K562 (cell line): ENCODE data around the gene TEX13B. TPM values are rescaled to one million over a fixed set of nuclear protein-coding genes. Genes with fewer than 3 reads are reported as not detected.

ENCODE experiments used
- ATAC-seq: fragments of 200-7000 bp; cut with Tn5 transposase; 3 replicates; pipeline ENCODE4 v1.9.1; 2020; ENCODE audit warnings: moderate library complexity
- BruUV-seq: library from RNA; stranded (reverse); fragments of 400-500 nt; replicated peaks from 2 replicates; lab custom pipeline; 2021; lab: Mats Ljungman, UMichigan
- CTCF ChIA-PET: fragments of 300-600 bp; formaldehyde crosslinking; extraction: SDS; loops from one replicate; lab custom pipeline; 2021; ENCODE audit warnings: low intra/inter-chr PET ratio; lab: Yijun Ruan, JAX
- POLR2A ChIA-PET: fragments of 300-600, 350-650 bp; sonication (Branson Sonifier 250); formaldehyde crosslinking; extraction: SDS; loops from one replicate; lab custom pipeline; 2021; ENCODE audit warnings: antibody characterized with exemption, inconsistent platforms; lab: Yijun Ruan, JAX
- DNase-seq, 4 experiments: peaks; one replicate each; pipeline versions ENCODE4 v3.0.0 to v3.0.0-alpha.2; 2011 to 2018; ENCODE audit warnings: low spot score in 3 of 4, mixed read lengths in 3 of 4; ENCODE audit errors: extremely low read depth in 1 of 4
- FAIRE-seq: peaks from 2 replicates; lab custom pipeline; 2011; peaks lifted over from hg19 to GRCh38; lab: Jason Lieb, UNC
- H2AFZ ChIP-seq: 2 replicates; pipeline ENCODE4 v1.6.0; 2011; ENCODE audit warnings: low read depth, low read length, control low read depth, inconsistent platforms
- H3K27ac ChIP-seq: fragments of 200-600 bp; 3 replicates; pipeline ENCODE4 v1.8.0; 2011; ENCODE audit warnings: low read depth, mild to moderate bottlenecking, control low read depth, inconsistent platforms, low read length, moderate library complexity, mixed read lengths; ENCODE audit errors: extremely low read depth
- H3K27me3 ChIP-seq, 2 experiments: fragments of 300-600 bp in 1 of 2; 2 replicates in 1 of 2; 3 replicates in 1 of 2; pipeline versions ENCODE4 v1.6.0 to v1.8.0; 2011; ENCODE audit warnings: inconsistent platforms in 2 of 2, low read length in 2 of 2, mild to moderate bottlenecking in 1 of 2, mixed read lengths in 1 of 2, moderate library complexity in 1 of 2; ENCODE audit not compliant: control insufficient read depth in 2 of 2, insufficient read depth in 2 of 2
- H3K36me3 ChIP-seq: fragments of 300-600 bp; 3 replicates; pipeline ENCODE4 v1.8.0; 2011; ENCODE audit warnings: mild to moderate bottlenecking, low read length, inconsistent platforms; ENCODE audit not compliant: control insufficient read depth, insufficient read depth
- H3K4me1 ChIP-seq, 2 experiments: fragments of 200-600 bp in 1 of 2; replicated peaks in 1 of 2; 2 replicates in 1 of 2; 3 replicates in 1 of 2; pipeline versions ENCODE4 v1.5.1 to v1.8.0; 2011; ENCODE audit warnings: inconsistent platforms in 2 of 2, low read length in 2 of 2, mild to moderate bottlenecking in 1 of 2, mixed read lengths in 1 of 2, moderate library complexity in 1 of 2; ENCODE audit not compliant: control insufficient read depth in 2 of 2, insufficient read depth in 2 of 2
- H3K4me2 ChIP-seq: 2 replicates; pipeline ENCODE4 v1.6.1; 2011; ENCODE audit warnings: low read length, control low read depth, inconsistent platforms, mixed read lengths; ENCODE audit not compliant: insufficient read depth
- H3K4me3 ChIP-seq: fragments of 200-600 bp; sonication (generic), shearing (Covaris generic); 2 replicates; pipeline ENCODE4 v1.5.1; 2016; ENCODE audit warnings: control low read depth, inconsistent platforms
- H3K79me2 ChIP-seq: fragments of 200-600 bp; 3 replicates; pipeline ENCODE4 v1.8.0; 2011; ENCODE audit warnings: low read length, inconsistent platforms; ENCODE audit not compliant: control insufficient read depth, insufficient read depth
- H3K9ac ChIP-seq, 2 experiments: 2 replicates each; pipeline versions ENCODE4 v1.6.0 to v1.6.1; 2011; ENCODE audit warnings: low read depth in 2 of 2, low read length in 2 of 2, control low read depth in 1 of 2, inconsistent platforms in 1 of 2, mild to moderate bottlenecking in 1 of 2, mixed read lengths in 1 of 2; ENCODE audit not compliant: insufficient read depth in 1 of 2
- H3K9me1 ChIP-seq: one replicate; pipeline ENCODE4 v1.6.0; 2011; ENCODE audit warnings: inconsistent platforms, mild to moderate bottlenecking, low read length, moderate library complexity; ENCODE audit not compliant: control insufficient read depth, insufficient read depth
- H3K9me3 ChIP-seq: replicated peaks from 2 replicates; pipeline ENCODE4 v1.5.1; 2011; ENCODE audit warnings: low read depth, low read length, inconsistent platforms; ENCODE audit not compliant: control insufficient read depth, insufficient read depth
- H4K20me1 ChIP-seq: replicated peaks from 2 replicates; pipeline ENCODE4 v1.6.1; 2011; ENCODE audit warnings: low read length, inconsistent platforms, mixed read lengths; ENCODE audit not compliant: control insufficient read depth, insufficient read depth
- ESRRA ChIP-seq: fragments of 450-650 bp; IDR thresholded peaks from 2 replicates; pipeline ENCODE4 v1.6.1; 2014; ENCODE audit warnings: low read depth, mild to moderate bottlenecking, moderate library complexity, borderline replicate concordance
- KHSRP ChIP-seq: fragments of 450-650 bp; IDR thresholded peaks from 2 replicates; pipeline ENCODE4 v1.6.1; 2017
- KLF10 ChIP-seq: fragments of 250-450 bp; sonication (Bioruptor Pico); IDR thresholded peaks from 2 replicates; pipeline ENCODE4 v1.6.1; 2021; ENCODE audit warnings: matching md5 sums
- L3MBTL2 ChIP-seq: fragments of 450-650 bp; IDR thresholded peaks from 2 replicates; pipeline ENCODE4 v1.6.1; 2016; ENCODE audit warnings: mild to moderate bottlenecking, moderate library complexity
- NFIX ChIP-seq: fragments of 250-450 bp; sonication (Bioruptor Pico); IDR thresholded peaks from 2 replicates; pipeline ENCODE4 v1.4.0; 2020; ENCODE audit warnings: low read depth, mild to moderate bottlenecking, moderate library complexity
- NR2F6 ChIP-seq: fragments of 450-650 bp; formaldehyde crosslinking; IDR thresholded peaks from 2 replicates; pipeline ENCODE4 v1.4.0; 2020; ENCODE audit warnings: mild to moderate bottlenecking
- WGBS: fragments of 100-300 bp; shearing (Covaris generic); methylation state at CpG from one replicate; pipeline ENCODE4 v1.1.6; 2016; ENCODE audit warnings: low coverage, mixed read lengths; ENCODE audit not compliant: insufficient coverage; ENCODE audit errors: missing lambda C conversion rate; 5-methylcytosine and 5-hydroxymethylcytosine counted together
- in situ Hi-C: fragments of 300-500 bp; cut with MboI; formaldehyde crosslinking; loops from 4 replicates; pipeline ENCODE4 v1.15.0; 2018; ENCODE audit warnings: inconsistent platforms, mixed read lengths
- intact Hi-C: fragments of 100-400 bp; cut with micrococcal nuclease; formaldehyde crosslinking; loops from 2 replicates; pipeline ENCODE4 v1.14.2; 2022
- polyA plus RNA-seq, 8 experiments: library from polyadenylated mRNA; depleted of rRNA in 4 of 8; stranded (reverse) in 5 of 8; unstranded in 3 of 8; fragments of >200 nt; fragmentation: Nextera tagmentation in 2 of 8; fragmentation: Illumina TruSeq in 1 of 8; extraction: Ambion mirVana in 2 of 8; extraction: Trizol in 1 of 8; gene quantifications; 2 replicates each; pipeline versions ENCODE4 v1.2.1 to v1.2.3, GENCODE V29; 2011 to 2014; ENCODE audit warnings: inconsistent platforms in 1 of 8, missing spikeins in 1 of 8
- total RNA-seq, 7 experiments: library from RNA; depleted of rRNA in 6 of 7; stranded (reverse); fragments of >200 nt in 6 of 7; fragmentation: Illumina TruSeq in 2 of 7; extraction: Trizol in 2 of 7; gene quantifications; 2 replicates each; pipeline versions ENCODE4 v1.2.1 to v1.2.3, GENCODE V29; 2011 to 2021; ENCODE audit warnings: low replicate concordance in 1 of 7
- TF ChIP-seq, protein P1 (sequence below): fragments of 450-650 bp; IDR thresholded peaks from 2 replicates; pipeline ENCODE4 v1.6.1; 2016; ENCODE audit warnings: mild to moderate bottlenecking
- TF ChIP-seq, protein P2 (sequence below): fragments of 250-450 bp; sonication (Bioruptor Pico); IDR thresholded peaks from 2 replicates; pipeline ENCODE4 v1.8.0; 2021; ENCODE audit warnings: borderline replicate concordance, mild to moderate bottlenecking, moderate library complexity; ENCODE audit not compliant: poor library complexity, severe bottlenecking

The TEX13B gene
- total and polyA plus RNA-seq, 9 of the 15 experiments (the other 6 are each of a cell fraction or from before 2014, with no cell fraction given) = not detected

DNA sequence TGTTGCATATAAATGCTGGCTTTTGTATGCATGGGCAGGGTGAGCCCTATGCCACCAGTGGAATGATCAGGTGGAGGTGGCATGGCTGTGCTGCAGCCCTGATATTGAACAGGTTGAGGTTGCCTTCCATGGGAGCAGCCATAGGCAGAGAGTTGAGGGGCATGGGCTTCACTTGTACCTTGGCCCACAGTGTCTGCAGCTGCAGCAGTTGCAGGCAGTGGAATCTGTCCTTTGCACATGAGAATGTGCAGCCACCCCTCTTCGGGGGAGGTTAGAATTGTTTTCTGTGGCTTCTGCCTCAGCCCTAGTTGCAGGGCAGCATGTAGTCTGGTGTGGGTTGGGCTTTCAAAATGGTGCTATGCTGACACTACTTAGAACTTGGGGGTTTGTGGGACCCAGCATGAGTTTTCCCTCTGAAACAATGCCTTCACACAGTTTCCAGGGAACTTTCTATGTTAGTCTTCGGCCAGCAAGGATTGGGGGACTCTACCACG is 37.3 kb upstream of the TEX13B start (continued):
- TF ChIP-seq, protein P1, sequence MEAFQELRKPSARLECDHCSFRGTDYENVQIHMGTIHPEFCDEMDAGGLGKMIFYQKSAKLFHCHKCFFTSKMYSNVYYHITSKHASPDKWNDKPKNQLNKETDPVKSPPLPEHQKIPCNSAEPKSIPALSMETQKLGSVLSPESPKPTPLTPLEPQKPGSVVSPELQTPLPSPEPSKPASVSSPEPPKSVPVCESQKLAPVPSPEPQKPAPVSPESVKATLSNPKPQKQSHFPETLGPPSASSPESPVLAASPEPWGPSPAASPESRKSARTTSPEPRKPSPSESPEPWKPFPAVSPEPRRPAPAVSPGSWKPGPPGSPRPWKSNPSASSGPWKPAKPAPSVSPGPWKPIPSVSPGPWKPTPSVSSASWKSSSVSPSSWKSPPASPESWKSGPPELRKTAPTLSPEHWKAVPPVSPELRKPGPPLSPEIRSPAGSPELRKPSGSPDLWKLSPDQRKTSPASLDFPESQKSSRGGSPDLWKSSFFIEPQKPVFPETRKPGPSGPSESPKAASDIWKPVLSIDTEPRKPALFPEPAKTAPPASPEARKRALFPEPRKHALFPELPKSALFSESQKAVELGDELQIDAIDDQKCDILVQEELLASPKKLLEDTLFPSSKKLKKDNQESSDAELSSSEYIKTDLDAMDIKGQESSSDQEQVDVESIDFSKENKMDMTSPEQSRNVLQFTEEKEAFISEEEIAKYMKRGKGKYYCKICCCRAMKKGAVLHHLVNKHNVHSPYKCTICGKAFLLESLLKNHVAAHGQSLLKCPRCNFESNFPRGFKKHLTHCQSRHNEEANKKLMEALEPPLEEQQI = no peak
- no peak for TF ChIP-seq ESRRA
- TF ChIP-seq KLF10 (CRISPR knock-in tag) = no peak
- no peak for TF ChIP-seq L3MBTL2
- TF ChIP-seq NFIX (CRISPR knock-in tag) = no peak
- TF ChIP-seq KHSRP = no peak

DNA sequence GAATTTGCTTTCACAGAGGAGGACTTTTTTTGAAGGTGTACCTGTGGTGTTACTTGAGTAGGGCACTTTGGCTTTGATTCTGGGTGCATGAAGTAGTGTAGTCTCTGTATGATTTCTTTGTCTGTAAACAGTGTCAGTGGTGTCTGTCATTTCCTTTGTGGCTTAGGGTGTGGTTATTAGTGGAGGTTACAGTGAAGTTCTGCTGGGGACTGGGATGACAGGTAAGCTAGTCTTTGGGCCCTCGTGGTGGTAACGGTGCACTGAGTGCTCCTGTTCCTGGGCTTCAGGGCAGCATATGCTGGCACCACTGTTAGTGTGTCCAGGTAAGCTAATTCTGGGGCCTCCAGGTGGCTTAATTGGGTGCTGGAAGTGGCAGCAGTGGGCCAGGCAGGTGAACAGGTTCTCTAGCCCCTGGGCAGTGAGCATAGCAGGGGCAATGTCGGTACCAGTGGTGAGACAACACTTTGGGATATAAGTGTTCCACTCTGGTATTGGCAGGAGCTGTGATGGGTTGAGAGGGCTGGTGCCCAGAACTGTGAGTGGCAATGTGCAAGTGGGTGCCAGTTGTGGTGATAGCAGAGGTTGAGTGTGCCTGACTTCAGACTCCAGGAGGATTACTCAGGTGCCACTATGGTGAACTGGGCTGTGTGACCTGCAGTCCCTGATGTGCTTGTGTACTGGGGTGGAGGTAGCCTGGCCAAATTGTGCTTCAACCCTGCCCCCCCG is 36.6 kb upstream of the TEX13B start:
- BruUV-seq = no TSS peak
- Histone ChIP-seq H3K36me3 (no peaks in the 10 kb centered on the region), H3K4me3 (no peak overlapping the region), H3K79me2 (no peaks in the 10 kb centered on the region), H4K20me1 (no peaks in the 10 kb centered on the region), H3K9ac (no peak overlapping the region), H3K4me1 (no peaks in the 10 kb centered on the region), H3K27me3 (no peaks in the 10 kb centered on the region), H3K4me2 (no peak overlapping the region), H3K9me3 (no peaks in the 10 kb centered on the region), H3K27ac (no peak overlapping the region), H3K9me1 (no peaks in the 10 kb centered on the region), H2AFZ (no peak overlapping the region)
- intact Hi-C loops = no loop called here
- POLR2A ChIA-PET = no interaction called here
- CTCF ChIA-PET = no interaction called here
- in situ Hi-C loops = no loop called here
- DNase-seq = no peak
- no peak for TF ChIP-seq NR2F6
- TF ChIP-seq, protein P2, sequence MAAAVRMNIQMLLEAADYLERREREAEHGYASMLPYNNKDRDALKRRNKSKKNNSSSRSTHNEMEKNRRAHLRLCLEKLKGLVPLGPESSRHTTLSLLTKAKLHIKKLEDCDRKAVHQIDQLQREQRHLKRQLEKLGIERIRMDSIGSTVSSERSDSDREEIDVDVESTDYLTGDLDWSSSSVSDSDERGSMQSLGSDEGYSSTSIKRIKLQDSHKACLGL (CRISPR knock-in tag) = no peak
- FAIRE-seq = no peak
- no peak for ATAC-seq
- WGBS = 0% methylated on average over 2 of the region's 4 CpGs
